SK-N-SH treated with all-trans-retinoic acid at 6 μM for 48 hours (cell line): Measurements from ENCODE around the gene NET1.

Source experiments
- ATAC-seq: fragments of 200-7000 bp; cut with Tn5 transposase; 3 replicates; pipeline ENCODE4 v1.9.1; 2020; ENCODE audit warnings: mild to moderate bottlenecking, moderate library complexity
- ARNTL ChIP-seq: fragments of 450-650 bp; formaldehyde crosslinking; IDR thresholded peaks from 2 replicates; pipeline ENCODE4 v1.5.0; 2020; ENCODE audit warnings: low read depth, mild to moderate bottlenecking, moderate library complexity, borderline replicate concordance
- BACH2 ChIP-seq: fragments of 250-450 bp; sonication (Bioruptor Pico); IDR thresholded peaks from 2 replicates; pipeline ENCODE4 v1.9.0; 2021; ENCODE audit warnings: mild to moderate bottlenecking, borderline replicate concordance
- CSDC2 ChIP-seq: fragments of 250-450 bp; sonication (Bioruptor Pico); IDR thresholded peaks from 2 replicates; pipeline ENCODE4 v1.5.0; 2020; ENCODE audit warnings: mild to moderate bottlenecking, moderate library complexity
- CSRNP3 ChIP-seq: fragments of 250-450 bp; sonication (Bioruptor Pico); IDR thresholded peaks from 2 replicates; pipeline ENCODE4 v1.5.1; 2021; ENCODE audit warnings: mild to moderate bottlenecking, moderate library complexity
- ESRRG ChIP-seq: fragments of 250-450 bp; sonication (Bioruptor Pico); IDR thresholded peaks from 2 replicates; pipeline ENCODE4 v1.6.1; 2021; ENCODE audit warnings: mild to moderate bottlenecking
- GLIS3 ChIP-seq: fragments of 250-450 bp; sonication (Bioruptor Pico); IDR thresholded peaks from 2 replicates; pipeline ENCODE4 v1.5.0; 2020; ENCODE audit warnings: mild to moderate bottlenecking, moderate library complexity
- ISL1 ChIP-seq: fragments of 250-450 bp; sonication (Bioruptor Pico); IDR thresholded peaks from 2 replicates; pipeline ENCODE4 v2.1.2; 2022; ENCODE audit warnings: mild to moderate bottlenecking, moderate library complexity
- OSR1 ChIP-seq: fragments of 250-450 bp; sonication (Bioruptor Pico); IDR thresholded peaks from 2 replicates; pipeline ENCODE4 v1.8.0; 2022; ENCODE audit warnings: moderate library complexity, mild to moderate bottlenecking, inconsistent platforms
- PATZ1 ChIP-seq: fragments of 250-450 bp; sonication (Bioruptor Pico); IDR thresholded peaks from 2 replicates; pipeline ENCODE4 v1.8.0; 2020; ENCODE audit warnings: mild to moderate bottlenecking, moderate library complexity, borderline replicate concordance
- PPARA ChIP-seq: fragments of 250-450 bp; sonication (Bioruptor Pico); IDR thresholded peaks from 2 replicates; pipeline ENCODE4 v1.5.0; 2020; ENCODE audit warnings: mild to moderate bottlenecking, borderline replicate concordance
- SNAI2 ChIP-seq: fragments of 250-450 bp; sonication (Bioruptor Pico); IDR thresholded peaks from 2 replicates; pipeline ENCODE4 v1.5.0; 2020; ENCODE audit warnings: mild to moderate bottlenecking, moderate library complexity
- ZC3H10 ChIP-seq: fragments of 250-450 bp; sonication (Bioruptor Pico); IDR thresholded peaks from 2 replicates; pipeline ENCODE4 v1.5.1; 2021; ENCODE audit warnings: mild to moderate bottlenecking, moderate library complexity
- ZFP30 ChIP-seq: fragments of 450-650 bp; formaldehyde crosslinking; IDR thresholded peaks from 2 replicates; pipeline ENCODE4 v1.5.0; 2022; ENCODE audit warnings: mild to moderate bottlenecking, moderate library complexity
- ZNF565 ChIP-seq: fragments of 450-650 bp; formaldehyde crosslinking; conservative IDR thresholded peaks from 2 replicates; pipeline ENCODE4 v1.5.0; 2020; ENCODE audit warnings: low read depth, mild to moderate bottlenecking, moderate library complexity
- TF ChIP-seq, protein P1 (sequence below): fragments of 250-450 bp; sonication (Bioruptor Pico); IDR thresholded peaks from 2 replicates; pipeline ENCODE4 v1.5.1; 2020; ENCODE audit warnings: low read depth, mild to moderate bottlenecking, moderate library complexity
- TF ChIP-seq, protein P2 (sequence below): fragments of 250-450 bp; sonication (Bioruptor Pico); IDR thresholded peaks from 2 replicates; pipeline ENCODE4 v1.8.0; 2021; ENCODE audit warnings: low read depth, mild to moderate bottlenecking, moderate library complexity, borderline replicate concordance
- TF ChIP-seq, protein P3 (sequence below): fragments of 250-450 bp; sonication (Bioruptor Pico); IDR thresholded peaks from 2 replicates; pipeline ENCODE4 v1.5.0; 2020; ENCODE audit warnings: mild to moderate bottlenecking, moderate library complexity

NET1 gene

DNA sequence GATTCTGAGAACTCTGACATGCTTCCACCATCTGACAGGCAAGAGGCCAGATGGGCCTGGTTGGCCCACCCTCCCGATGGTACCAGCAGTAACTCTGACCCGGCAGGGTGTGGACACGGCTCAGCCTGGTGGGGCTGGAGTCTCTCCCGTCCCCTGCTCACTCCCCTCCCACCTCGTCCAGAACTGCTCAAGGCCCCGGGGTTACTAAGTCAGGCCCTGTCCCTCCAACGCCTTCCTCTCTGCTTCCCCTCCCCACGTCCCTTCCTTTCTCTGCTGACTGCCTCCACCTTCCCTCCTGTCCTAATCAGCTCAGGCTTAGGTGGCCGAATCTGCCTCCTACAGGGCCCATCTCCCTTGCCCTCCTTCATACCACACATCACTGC is 74.5 kb downstream of the NET1 start:
- no peak for TF ChIP-seq ZNF565
- TF ChIP-seq, protein P1, sequence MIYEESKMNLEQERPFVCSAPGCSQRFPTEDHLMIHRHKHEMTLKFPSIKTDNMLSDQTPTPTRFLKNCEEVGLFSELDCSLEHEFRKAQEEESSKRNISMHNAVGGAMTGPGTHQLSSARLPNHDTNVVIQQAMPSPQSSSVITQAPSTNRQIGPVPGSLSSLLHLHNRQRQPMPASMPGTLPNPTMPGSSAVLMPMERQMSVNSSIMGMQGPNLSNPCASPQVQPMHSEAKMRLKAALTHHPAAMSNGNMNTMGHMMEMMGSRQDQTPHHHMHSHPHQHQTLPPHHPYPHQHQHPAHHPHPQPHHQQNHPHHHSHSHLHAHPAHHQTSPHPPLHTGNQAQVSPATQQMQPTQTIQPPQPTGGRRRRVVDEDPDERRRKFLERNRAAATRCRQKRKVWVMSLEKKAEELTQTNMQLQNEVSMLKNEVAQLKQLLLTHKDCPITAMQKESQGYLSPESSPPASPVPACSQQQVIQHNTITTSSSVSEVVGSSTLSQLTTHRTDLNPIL (CRISPR knock-in tag) = no peak
- no peak for TF ChIP-seq BACH2
- TF ChIP-seq ZFP30 (CRISPR knock-in tag) = no peak
- no peak for TF ChIP-seq PPARA
- TF ChIP-seq, protein P2, sequence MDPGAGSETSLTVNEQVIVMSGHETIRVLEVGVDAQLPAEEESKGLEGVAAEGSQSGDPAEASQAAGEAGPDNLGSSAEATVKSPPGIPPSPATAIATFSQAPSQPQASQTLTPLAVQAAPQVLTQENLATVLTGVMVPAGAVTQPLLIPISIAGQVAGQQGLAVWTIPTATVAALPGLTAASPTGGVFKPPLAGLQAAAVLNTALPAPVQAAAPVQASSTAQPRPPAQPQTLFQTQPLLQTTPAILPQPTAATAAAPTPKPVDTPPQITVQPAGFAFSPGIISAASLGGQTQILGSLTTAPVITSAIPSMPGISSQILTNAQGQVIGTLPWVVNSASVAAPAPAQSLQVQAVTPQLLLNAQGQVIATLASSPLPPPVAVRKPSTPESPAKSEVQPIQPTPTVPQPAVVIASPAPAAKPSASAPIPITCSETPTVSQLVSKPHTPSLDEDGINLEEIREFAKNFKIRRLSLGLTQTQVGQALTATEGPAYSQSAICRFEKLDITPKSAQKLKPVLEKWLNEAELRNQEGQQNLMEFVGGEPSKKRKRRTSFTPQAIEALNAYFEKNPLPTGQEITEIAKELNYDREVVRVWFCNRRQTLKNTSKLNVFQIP = no peak
- TF ChIP-seq SNAI2 (CRISPR knock-in tag) = no peak
- TF ChIP-seq ARNTL (CRISPR knock-in tag) = no peak
- no peak for TF ChIP-seq ZC3H10 (CRISPR knock-in tag)
- no peak for TF ChIP-seq PATZ1 (CRISPR knock-in tag)
- TF ChIP-seq CSRNP3 (CRISPR knock-in tag) = no peak
- TF ChIP-seq, protein P3, sequence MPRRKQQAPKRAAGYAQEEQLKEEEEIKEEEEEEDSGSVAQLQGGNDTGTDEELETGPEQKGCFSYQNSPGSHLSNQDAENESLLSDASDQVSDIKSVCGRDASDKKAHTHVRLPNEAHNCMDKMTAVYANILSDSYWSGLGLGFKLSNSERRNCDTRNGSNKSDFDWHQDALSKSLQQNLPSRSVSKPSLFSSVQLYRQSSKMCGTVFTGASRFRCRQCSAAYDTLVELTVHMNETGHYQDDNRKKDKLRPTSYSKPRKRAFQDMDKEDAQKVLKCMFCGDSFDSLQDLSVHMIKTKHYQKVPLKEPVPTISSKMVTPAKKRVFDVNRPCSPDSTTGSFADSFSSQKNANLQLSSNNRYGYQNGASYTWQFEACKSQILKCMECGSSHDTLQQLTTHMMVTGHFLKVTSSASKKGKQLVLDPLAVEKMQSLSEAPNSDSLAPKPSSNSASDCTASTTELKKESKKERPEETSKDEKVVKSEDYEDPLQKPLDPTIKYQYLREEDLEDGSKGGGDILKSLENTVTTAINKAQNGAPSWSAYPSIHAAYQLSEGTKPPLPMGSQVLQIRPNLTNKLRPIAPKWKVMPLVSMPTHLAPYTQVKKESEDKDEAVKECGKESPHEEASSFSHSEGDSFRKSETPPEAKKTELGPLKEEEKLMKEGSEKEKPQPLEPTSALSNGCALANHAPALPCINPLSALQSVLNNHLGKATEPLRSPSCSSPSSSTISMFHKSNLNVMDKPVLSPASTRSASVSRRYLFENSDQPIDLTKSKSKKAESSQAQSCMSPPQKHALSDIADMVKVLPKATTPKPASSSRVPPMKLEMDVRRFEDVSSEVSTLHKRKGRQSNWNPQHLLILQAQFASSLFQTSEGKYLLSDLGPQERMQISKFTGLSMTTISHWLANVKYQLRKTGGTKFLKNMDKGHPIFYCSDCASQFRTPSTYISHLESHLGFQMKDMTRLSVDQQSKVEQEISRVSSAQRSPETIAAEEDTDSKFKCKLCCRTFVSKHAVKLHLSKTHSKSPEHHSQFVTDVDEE (CRISPR knock-in tag) = no peak
- TF ChIP-seq CSDC2 (CRISPR knock-in tag) = no peak
- no peak for TF ChIP-seq GLIS3 (CRISPR knock-in tag)
- no peak for TF ChIP-seq OSR1
- ATAC-seq = no peak

DNA sequence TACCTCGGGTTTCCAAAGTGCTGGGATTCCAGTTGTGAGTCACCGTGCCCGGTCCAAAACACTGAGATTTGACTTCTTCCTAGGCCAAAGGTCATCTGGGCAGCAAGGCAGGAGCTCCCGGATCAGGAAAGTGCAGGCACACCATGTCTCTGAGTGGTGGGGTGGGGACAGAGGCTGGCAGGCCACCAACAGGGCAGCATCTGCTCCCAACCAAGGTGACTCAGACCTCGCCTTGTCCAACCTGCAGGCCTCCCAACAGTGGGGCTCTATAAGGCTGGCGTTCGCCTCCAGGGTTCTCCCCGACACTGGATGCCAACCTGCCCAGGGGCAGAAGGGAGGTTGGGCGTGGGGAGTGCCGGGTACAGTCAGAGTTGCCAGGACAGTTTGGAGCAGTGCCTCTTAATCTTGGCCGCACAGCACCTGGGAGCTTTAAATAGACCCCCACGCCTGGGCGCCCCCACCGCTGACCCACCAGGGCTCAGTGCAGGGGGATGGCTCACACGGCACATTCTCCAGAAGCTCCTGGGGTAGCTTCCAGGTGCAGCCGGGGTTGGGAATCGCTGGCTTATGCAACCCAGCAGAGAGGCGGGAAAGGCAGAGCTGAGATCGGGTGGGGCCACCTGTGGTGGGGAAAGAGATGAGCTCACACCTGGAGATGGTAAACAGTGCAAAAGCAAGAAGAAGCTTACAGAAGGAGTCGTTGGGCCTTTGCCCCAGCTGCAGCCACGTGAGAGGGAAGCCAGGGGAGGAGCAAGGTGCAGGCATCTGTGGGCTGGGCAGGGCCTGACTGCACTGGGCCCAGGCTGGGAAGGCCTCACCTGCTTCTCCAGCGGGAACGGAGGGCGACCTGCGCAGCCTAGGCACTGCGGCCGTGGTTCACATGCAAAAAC is 76.2 kb downstream of the NET1 start:
- TF ChIP-seq ZC3H10 (CRISPR knock-in tag) (no peak), ESRRG (CRISPR knock-in tag) (no peak), CSRNP3 (CRISPR knock-in tag) (no peak), PPARA (no peak), SNAI2 (CRISPR knock-in tag) (no peak), ISL1 (CRISPR knock-in tag) (no peak), PATZ1 (CRISPR knock-in tag) (no peak), ZNF565 (no peak)
- TF ChIP-seq, protein P1 (CRISPR knock-in tag) = no peak
- TF ChIP-seq, protein P2 = no peak
- TF ChIP-seq, protein P3 (CRISPR knock-in tag) = no peak
- TF ChIP-seq, all 23 proteins: peak for 0
- no peak for ATAC-seq
